Cardiac fibroblast (primary cell): ENCODE measurements around the gene EGFR.

Experiments
- DNase-seq, 2 donors: peaks; one replicate each; pipeline versions ENCODE4 v3.0.0 to v3.0.0-alpha.2; 2010; ENCODE audit warnings: low read depth in 2 of 2
- H3K4me3 ChIP-seq, 2 donors: replicated peaks in 1 of 2; 1 replicate in 1 of 2; 2 replicates in 1 of 2; pipeline ENCODE4 v1.5.1; 2011; ENCODE audit warnings: low read depth in 2 of 2, low read length in 2 of 2, mild to moderate bottlenecking in 2 of 2, moderate library complexity in 1 of 2
- CTCF ChIP-seq: IDR thresholded peaks from one replicate; pipeline ENCODE4 v1.5.1; 2011; ENCODE audit warnings: low read depth, mild to moderate bottlenecking, low read length, inconsistent platforms

Gene EGFR

GRCh38 chr7:55096323-55096722 lies 77.5 kb downstream of the EGFR start:
- DNase-seq, result no peak
- no peak for TF ChIP-seq CTCF
- H3K4me3 ChIP-seq, result no peak overlapping the region

- H3K4me3 ChIP-seq, result no peak overlapping the region
- DNase-seq, result no peak
- no peak for TF ChIP-seq CTCF
Observed at GRCh38 chr7:55097100-55097499, 78.3 kb downstream of the EGFR start.

GRCh38 chr7:55099066-55099820 lies 80.4 kb downstream of the EGFR start:
- peak; percentile 51 to 74 for DNase-seq
- no peak for TF ChIP-seq CTCF
- H3K4me3 ChIP-seq, result no peak overlapping the region

GRCh38 chr7:55099821-55100543 lies 81.2 kb downstream of the EGFR start:
- TF ChIP-seq CTCF, result no peak
- DNase-seq, result peak in 1 of 2 donors; percentile 49
- no peak overlapping the region for H3K4me3 ChIP-seq

GRCh38 chr7:55100544-55101327 lies 81.9 kb downstream of the EGFR start:
- DNase-seq, result no peak
- no peak overlapping the region for H3K4me3 ChIP-seq
- no peak for TF ChIP-seq CTCF

GRCh38 chr7:55101359-55101758 lies 82.5 kb downstream of the EGFR start:
- no peak for DNase-seq
- H3K4me3 ChIP-seq, result no peak overlapping the region
- TF ChIP-seq CTCF, result no peak
